ENCODE data around the gene PIAS3. TPM values are rescaled to one million over a fixed set of nuclear protein-coding genes. Genes with fewer than 3 reads are reported as not detected.

PIAS3 gene
- total RNA-seq, 2 experiments from 2014 or later = 18.7 to 19.7 TPM

DNA sequence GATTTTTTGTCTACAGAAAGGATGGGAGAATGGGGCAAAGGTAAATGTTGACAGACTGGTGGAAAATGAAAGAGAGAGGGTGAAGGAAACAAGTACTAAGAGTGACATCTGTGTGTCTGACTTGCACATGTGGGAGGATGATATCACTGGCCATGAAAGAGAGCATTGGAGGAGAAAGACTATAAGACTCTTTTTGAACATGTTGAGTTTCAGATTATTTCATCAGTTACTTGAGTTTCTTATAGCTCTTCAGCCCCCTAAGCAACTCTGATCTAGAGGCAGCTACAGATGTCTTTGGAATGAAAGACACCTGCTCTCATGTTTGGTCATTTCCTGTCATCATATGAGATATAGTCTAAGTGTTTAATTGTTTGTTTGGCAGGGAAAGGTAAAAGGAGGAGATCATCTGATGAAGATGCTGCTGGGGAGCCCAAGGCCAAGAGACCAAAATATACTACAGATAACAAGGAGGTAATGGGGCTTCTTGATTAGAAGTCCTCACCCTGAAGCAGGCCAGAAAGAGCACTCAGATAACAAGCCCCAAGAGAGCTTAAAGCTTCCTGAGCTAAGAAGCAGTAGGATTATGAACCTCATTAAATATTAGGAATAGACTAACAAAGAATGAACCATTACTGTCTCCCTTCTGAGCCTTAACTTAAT is 30.4 kb downstream of the PIAS3 start:
- DNase-seq = no peak
- CTCF ChIA-PET = interaction anchor here (0.5 to 2.5 kb wide), 2 partner anchors 17 to 43 kb away, joined by 4 to 9 read pairs; partner anchors contain the start of gene NUDT17
- POLR2A ChIA-PET = no interaction called here
- intact Hi-C loops (cut with DNase I, micrococcal nuclease) = loop anchor here in 1 of 2 experiments (5.0 kb wide), 1 partner anchor 139 kb away; no protein-coding TSS in a partner anchor
- Mint-ChIP-seq H3K9me3 (no peaks in the 10 kb centered on the region), H3K36me3 (ENCODE audit: low read depth) (peaks cover 87% of the 10 kb centered on the region), H3K4me3 (peak overlapping the region; percentile 13), H3K27me3 (no peaks in the 10 kb centered on the region), H3K4me1 (ENCODE audit: low read depth) (peaks cover 29% of the 10 kb centered on the region), H3K27ac (peak overlapping the region; percentile 16)
- H3K27ac ChIP-seq (ENCODE audit: low read depth in 1 of 2, low read length in 2 of 2) = no peak overlapping the region
- peaks cover 73% of the 10 kb centered on the region for H3K36me3 ChIP-seq (ENCODE audit: insufficient read depth, low read length)
- TF ChIP-seq CTCF (IDR thresholded peaks at IDR 0.05) = no peak
- no peaks in the 10 kb centered on the region for H3K27me3 ChIP-seq (ENCODE audit: control insufficient read depth in 1 of 2, insufficient read depth in 2 of 2, low read length in 2 of 2)
- no peak for ATAC-seq (ENCODE audit: poor library complexity)
- no peaks in the 10 kb centered on the region for H3K9me3 ChIP-seq (ENCODE audit: control insufficient read depth in 1 of 2, insufficient read depth in 1 of 2, low read length in 2 of 2)
- H3K4me1 ChIP-seq (ENCODE audit: insufficient read depth, low read length) = peaks cover 12% of the 10 kb centered on the region
- H3K4me3 ChIP-seq (ENCODE audit: low read length) = no peak overlapping the region

GRCh38 chr1:145827966-145828365 is 30.9 kb downstream of the PIAS3 start:
- H3K27me3 Mint-ChIP-seq = no peaks in the 10 kb centered on the region
- no peaks in the 10 kb centered on the region for H3K9me3 ChIP-seq (ENCODE audit: control insufficient read depth in 1 of 2, insufficient read depth in 1 of 2, low read length in 2 of 2)
- H3K36me3 ChIP-seq (ENCODE audit: insufficient read depth, low read length) = peaks cover 68% of the 10 kb centered on the region
- no peaks in the 10 kb centered on the region for H3K9me3 Mint-ChIP-seq
- H3K4me3 Mint-ChIP-seq = no peak overlapping the region
- H3K27me3 ChIP-seq (ENCODE audit: control insufficient read depth in 1 of 2, insufficient read depth in 2 of 2, low read length in 2 of 2) = no peaks in the 10 kb centered on the region
- CTCF ChIA-PET = interaction anchor here (2.5 kb wide), 1 partner anchor 17 kb away, joined by 9 read pairs; the partner anchor contains the start of gene NUDT17
- POLR2A ChIA-PET = no interaction called here
- no peak overlapping the region for H3K4me3 ChIP-seq (ENCODE audit: low read length)
- intact Hi-C loops (cut with DNase I, micrococcal nuclease) = loop anchor here in 1 of 2 experiments (5.0 kb wide), 1 partner anchor 139 kb away; no protein-coding TSS in a partner anchor
- H3K27ac ChIP-seq (ENCODE audit: low read depth in 1 of 2, low read length in 2 of 2) = no peak overlapping the region
- peaks cover 29% of the 10 kb centered on the region for H3K4me1 Mint-ChIP-seq (ENCODE audit: low read depth)
- peak overlapping the region; percentile 16 for H3K27ac Mint-ChIP-seq
- TF ChIP-seq CTCF (IDR thresholded peaks at IDR 0.05) = no peak
- peaks cover 82% of the 10 kb centered on the region for H3K36me3 Mint-ChIP-seq (ENCODE audit: low read depth)
- ATAC-seq (ENCODE audit: poor library complexity) (no peak), DNase-seq (no peak)
- peaks cover 12% of the 10 kb centered on the region for H3K4me1 ChIP-seq (ENCODE audit: insufficient read depth, low read length)

DNA sequence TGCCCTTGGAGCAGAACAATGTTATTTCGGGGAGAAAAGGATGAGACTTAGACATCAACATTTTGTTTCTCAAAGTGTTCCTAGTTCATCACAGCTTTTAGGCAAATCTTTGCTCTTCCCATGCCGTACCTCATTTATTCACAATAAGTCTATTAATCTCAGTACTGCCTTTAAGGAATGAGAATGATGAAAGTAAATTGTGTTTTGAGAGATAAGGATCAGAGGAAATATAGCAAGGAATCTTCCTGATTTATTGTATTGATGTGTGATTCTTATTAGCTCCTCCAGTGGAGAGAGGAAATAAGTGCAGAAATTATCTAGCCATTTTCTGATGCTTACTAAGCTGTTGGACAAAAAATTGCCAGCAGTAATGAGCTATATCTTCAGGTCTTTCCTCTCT is 32.9 kb downstream of the PIAS3 start:
- POLR2A ChIA-PET = interaction anchor here (1.6 to 4.0 kb wide), 3 partner anchors 19 to 102 kb away, joined by 8 to 37 read pairs (median 26); partner anchors contain the start of genes NUDT17, PIAS3 and RBM8A
- CTCF ChIA-PET = interaction anchor here (3.3 kb wide), 1 partner anchor 19 kb away, joined by 27 read pairs; the partner anchor contains the start of gene NUDT17
- Mint-ChIP-seq H3K27ac (peak overlapping the region; percentile 66), H3K36me3 (ENCODE audit: low read depth) (peaks cover 66% of the 10 kb centered on the region), H3K4me1 (ENCODE audit: low read depth) (peaks cover 29% of the 10 kb centered on the region), H3K4me3 (peak overlapping the region; percentile 96), H3K9me3 (no peaks in the 10 kb centered on the region), H3K27me3 (no peaks in the 10 kb centered on the region)
- no peaks in the 10 kb centered on the region for H3K27me3 ChIP-seq (ENCODE audit: control insufficient read depth in 1 of 2, insufficient read depth in 2 of 2, low read length in 2 of 2)
- ATAC-seq (ENCODE audit: poor library complexity) (no peak), DNase-seq (no peak)
- no peak overlapping the region for H3K27ac ChIP-seq (ENCODE audit: low read depth in 1 of 2, low read length in 2 of 2)
- H3K4me1 ChIP-seq (ENCODE audit: insufficient read depth, low read length) = peaks cover 12% of the 10 kb centered on the region
- no peaks in the 10 kb centered on the region for H3K9me3 ChIP-seq (ENCODE audit: control insufficient read depth in 1 of 2, insufficient read depth in 1 of 2, low read length in 2 of 2)
- H3K36me3 ChIP-seq (ENCODE audit: insufficient read depth, low read length) = peaks cover 51% of the 10 kb centered on the region
- no peak for TF ChIP-seq CTCF (IDR thresholded peaks at IDR 0.05)
- intact Hi-C loops (cut with DNase I, micrococcal nuclease) = loop anchor here in 1 of 2 experiments (5.0 kb wide), 1 partner anchor 141 kb away; no protein-coding TSS in a partner anchor
- H3K4me3 ChIP-seq (ENCODE audit: low read length) = no peak overlapping the region
